HCT116 (cell line): Measurements from ENCODE around the gene RGL2. TPM values are rescaled to one million over a fixed set of nuclear protein-coding genes. Genes with fewer than 3 reads are reported as not detected.

Source experiments
- ATAC-seq: fragments of 200-7000 bp; cut with Tn5 transposase; 2 replicates; pipeline ENCODE4 v1.9.1; 2020; ENCODE audit warnings: mild to moderate bottlenecking, moderate library complexity
- BruUV-seq: library from RNA; stranded (reverse); fragments of 400-500 nt; replicated peaks from 2 replicates; lab custom pipeline; 2021; lab: Mats Ljungman, UMichigan
- CTCF ChIA-PET: fragments of 300-600 bp; sonication (Branson Sonifier 250); formaldehyde crosslinking; loops from one replicate; lab custom pipeline; 2021; ENCODE audit warnings: antibody characterized with exemption; lab: Charles Lee
- POLR2A ChIA-PET: fragments of 300-600, 350-600 bp; sonication (Branson Sonifier 250); formaldehyde crosslinking; loops from one replicate; lab custom pipeline; 2021; ENCODE audit warnings: antibody characterized with exemption; lab: Charles Lee
- RAD21 ChIA-PET, 2 experiments: fragments of 300-600 bp; sonication (Branson Sonifier 250); formaldehyde crosslinking; loops; one replicate each; lab custom pipeline; 2023; ENCODE audit warnings: low total read pairs in 2 of 2; ENCODE audit not compliant: uncharacterized antibody in 2 of 2, unreplicated experiment in 2 of 2, low non-redundant PET in 1 of 2; lab: Charles Lee
- DNase-seq: peaks from one replicate; pipeline ENCODE4 v3.0.0-alpha.2; 2010; ENCODE audit warnings: low read depth, low spot score
- H2AFZ ChIP-seq: fragments of 200-600 bp; shearing (Covaris generic), sonication (generic); 2 replicates; pipeline ENCODE4 v1.6.1; 2017; ENCODE audit warnings: low read depth, mixed run types, mixed read lengths, antibody characterized with exemption, low read length; ENCODE audit not compliant: poor library complexity, severe bottlenecking
- H3K27ac ChIP-seq: 2 replicates; pipeline ENCODE4 v1.5.1; 2012; ENCODE audit warnings: low read depth, low read length
- H3K27me3 ChIP-seq: fragments of 200-600 bp; sonication (generic); 2 replicates; pipeline ENCODE4 v1.6.1; 2016; ENCODE audit warnings: mixed run types, low read length, mixed read lengths; ENCODE audit not compliant: insufficient read depth
- H3K36me3 ChIP-seq, 2 experiments: fragments of 200-500 bp in 1 of 2; fragments of 200-600 bp in 1 of 2; sonication (Bioruptor generic) in 1 of 2; sonication (generic) in 1 of 2; 2 replicates each; pipeline versions ENCODE4 v1.5.1 to v1.6.1; 2014 to 2016; ENCODE audit warnings: low read length in 2 of 2, inconsistent platforms in 1 of 2, mixed read lengths in 1 of 2, mixed run types in 1 of 2; ENCODE audit not compliant: insufficient read depth in 2 of 2, control insufficient read depth in 1 of 2
- H3K4me1 ChIP-seq, 2 experiments: fragments of 200-600 bp in 1 of 2; sonication (generic) in 1 of 2; 2 replicates each; pipeline versions ENCODE4 v1.5.1 to v1.6.1; 2012 to 2017; ENCODE audit warnings: low read length in 2 of 2, inconsistent platforms in 1 of 2, mild to moderate bottlenecking in 1 of 2, mixed read lengths in 1 of 2, mixed run types in 1 of 2, moderate library complexity in 1 of 2; ENCODE audit not compliant: insufficient read depth in 2 of 2, control insufficient read depth in 1 of 2
- H3K4me2 ChIP-seq: fragments of 200-600 bp; sonication (generic); 2 replicates; pipeline ENCODE4 v1.6.1; 2017; ENCODE audit warnings: mixed run types, low read length, mixed read lengths
- H3K4me3 ChIP-seq, 2 experiments: fragments of 200-600 bp in 1 of 2; sonication (generic) in 1 of 2; replicated peaks in 1 of 2; 2 replicates each; pipeline ENCODE4 v1.5.1; 2011 to 2016; ENCODE audit warnings: low read length in 2 of 2, control low read depth in 1 of 2, low read depth in 1 of 2, mild to moderate bottlenecking in 1 of 2, mixed read lengths in 1 of 2, mixed run types in 1 of 2
- H3K79me2 ChIP-seq: fragments of 200-600 bp; sonication (generic); 2 replicates; pipeline ENCODE4 v1.6.1; 2017; ENCODE audit warnings: mild to moderate bottlenecking, mixed run types, low read length, moderate library complexity, mixed read lengths; ENCODE audit not compliant: insufficient read depth
- H3K9ac ChIP-seq: fragments of 200-600 bp; sonication (generic); 2 replicates; pipeline ENCODE4 v1.6.1; 2016; ENCODE audit warnings: low read length, mixed read lengths
- H3K9me2 ChIP-seq: fragments of 200-600 bp; sonication (generic), shearing (Covaris generic); 2 replicates; pipeline ENCODE4 v1.6.1; 2017; ENCODE audit warnings: mixed run types, mild to moderate bottlenecking, moderate library complexity; ENCODE audit not compliant: insufficient read depth
- H3K9me3 ChIP-seq, 2 experiments: fragments of 200-500 bp in 1 of 2; fragments of 200-600 bp in 1 of 2; sonication (Bioruptor generic) in 1 of 2; sonication (generic) in 1 of 2; 2 replicates each; pipeline ENCODE4 v1.6.1; 2014 to 2017; ENCODE audit warnings: low read length in 2 of 2, mixed read lengths in 2 of 2, inconsistent platforms in 1 of 2, low read depth in 1 of 2, mild to moderate bottlenecking in 1 of 2, mixed run types in 1 of 2, moderate library complexity in 1 of 2; ENCODE audit not compliant: control insufficient read depth in 1 of 2, insufficient read depth in 1 of 2
- H4K20me1 ChIP-seq: fragments of 200-600 bp; sonication (generic), shearing (Covaris generic); 2 replicates; pipeline ENCODE4 v1.6.1; 2017; ENCODE audit warnings: mixed run types, mild to moderate bottlenecking, moderate library complexity; ENCODE audit not compliant: insufficient read depth
- CTCF ChIP-seq, 3 experiments: fragments of 200-600 bp in 1 of 3; sonication (generic) in 1 of 3; IDR thresholded peaks in 2 of 3; conservative IDR thresholded peaks in 1 of 3; 2 replicates each; pipeline ENCODE4 v1.5.1; 2012 to 2017; ENCODE audit warnings: low read depth in 2 of 3, low read length in 2 of 3, antibody characterized with exemption in 1 of 3, borderline replicate concordance in 1 of 3, control low read depth in 1 of 3, mild to moderate bottlenecking in 1 of 3, mixed read lengths in 1 of 3, mixed run types in 1 of 3, moderate library complexity in 1 of 3; ENCODE audit not compliant: insufficient read depth in 1 of 3
- EZH2phosphoT487 ChIP-seq: fragments of 200-600 bp; IDR thresholded peaks from 2 replicates; pipeline ENCODE4 v1.6.1; 2018; ENCODE audit warnings: antibody characterized with exemption, borderline replicate concordance
- RAD21 ChIP-seq: IDR thresholded peaks from 2 replicates; pipeline ENCODE4 v1.6.1; 2012; ENCODE audit warnings: low read depth, mild to moderate bottlenecking
- intact Hi-C: fragments of 100-400 bp; cut with micrococcal nuclease; formaldehyde crosslinking; loops from 2 replicates; pipeline ENCODE4 v1.10.0; 2022
- total RNA-seq: library from RNA; stranded (reverse); gene quantifications from one replicate; pipeline ENCODE4 v1.2.1, GENCODE V29; 2021; ENCODE audit not compliant: unreplicated experiment
- TF ChIP-seq, protein P1 (sequence below): IDR thresholded peaks from 2 replicates; pipeline ENCODE4 v1.6.1; 2011; ENCODE audit warnings: mild to moderate bottlenecking, low read length, moderate library complexity; ENCODE audit not compliant: insufficient replicate concordance; ENCODE audit errors: extremely low read depth

Gene RGL2
- total RNA-seq, 1 experiment from 2014 or later, result 53.4 TPM

- DNase-seq, result no peak
- peaks cover 31% of the 10 kb centered on the region for H3K79me2 ChIP-seq
- ChIA-PET POLR2A (interaction anchor here (1.3 to 2.4 kb wide), 4 partner anchors 20 to 129 kb away, joined by 3 to 11 read pairs (median 6); no protein-coding TSS in a partner anchor), RAD21 (no interaction called here), CTCF (interaction anchor here (1.3 to 1.8 kb wide), 2 partner anchors 21 to 129 kb away, joined by 3 to 9 read pairs; partner anchors contain the start of gene RGL2)
- no TSS peak for BruUV-seq
- peaks cover 43 to 62% of the 10 kb centered on the region in 2 experiments for H3K4me1 ChIP-seq
- intact Hi-C loops, result loop anchor here (1.0 kb wide), 1 partner anchor 67 kb away; no protein-coding TSS in a partner anchor
- no peak overlapping the region for H3K4me3 ChIP-seq
- peak overlapping the region; percentile 82 for H3K27ac ChIP-seq
- H3K9me2 ChIP-seq, result no peaks in the 10 kb centered on the region
- H4K20me1 ChIP-seq, result peaks cover 20% of the 10 kb centered on the region
- no peak for ATAC-seq
- H3K27me3 ChIP-seq, result no peaks in the 10 kb centered on the region
- H3K9ac ChIP-seq, result no peak overlapping the region
- H3K4me2 ChIP-seq, result no peak overlapping the region
- H3K9me3 ChIP-seq, result no peaks in the 10 kb centered on the region
- H2AFZ ChIP-seq, result no peak overlapping the region
- peaks cover 25 to 51% of the 10 kb centered on the region in 2 experiments for H3K36me3 ChIP-seq
- no peak for TF ChIP-seq RAD21
- TF ChIP-seq, protein P1, sequence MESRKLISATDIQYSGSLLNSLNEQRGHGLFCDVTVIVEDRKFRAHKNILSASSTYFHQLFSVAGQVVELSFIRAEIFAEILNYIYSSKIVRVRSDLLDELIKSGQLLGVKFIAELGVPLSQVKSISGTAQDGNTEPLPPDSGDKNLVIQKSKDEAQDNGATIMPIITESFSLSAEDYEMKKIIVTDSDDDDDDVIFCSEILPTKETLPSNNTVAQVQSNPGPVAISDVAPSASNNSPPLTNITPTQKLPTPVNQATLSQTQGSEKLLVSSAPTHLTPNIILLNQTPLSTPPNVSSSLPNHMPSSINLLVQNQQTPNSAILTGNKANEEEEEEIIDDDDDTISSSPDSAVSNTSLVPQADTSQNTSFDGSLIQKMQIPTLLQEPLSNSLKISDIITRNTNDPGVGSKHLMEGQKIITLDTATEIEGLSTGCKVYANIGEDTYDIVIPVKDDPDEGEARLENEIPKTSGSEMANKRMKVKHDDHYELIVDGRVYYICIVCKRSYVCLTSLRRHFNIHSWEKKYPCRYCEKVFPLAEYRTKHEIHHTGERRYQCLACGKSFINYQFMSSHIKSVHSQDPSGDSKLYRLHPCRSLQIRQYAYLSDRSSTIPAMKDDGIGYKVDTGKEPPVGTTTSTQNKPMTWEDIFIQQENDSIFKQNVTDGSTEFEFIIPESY, result no peak
Measured at GRCh38 chr6:33278392-33278741, 20.4 kb downstream of the RGL2 start.

GRCh38 chr6:33277663-33278391 is 20.9 kb downstream of the RGL2 start:
- peak overlapping the region; percentile 82 for H3K27ac ChIP-seq
- intact Hi-C loops, result loop anchor here (1.0 kb wide), 1 partner anchor 67 kb away; no protein-coding TSS in a partner anchor
- ChIA-PET RAD21 (no interaction called here), CTCF (interaction anchor here (1.2 to 1.8 kb wide), 6 partner anchors 11 to 148 kb away, joined by 3 to 9 read pairs (median 6); partner anchors contain the start of genes PFDN6, RGL2, WDR46 and ZBTB22), POLR2A (interaction anchor here (0.8 to 2.4 kb wide), 9 partner anchors 11 to 132 kb away, joined by 3 to 12 read pairs (median 6); partner anchors contain the start of genes PFDN6, RGL2 and WDR46)
- no peaks in the 10 kb centered on the region for H3K27me3 ChIP-seq
- ATAC-seq (peak; percentile 9; the same call in 1 of the 2 replicates), DNase-seq (no peak)
- peak overlapping the region; percentile 86 for H3K4me2 ChIP-seq
- peaks cover 43 to 67% of the 10 kb centered on the region in 2 experiments for H3K4me1 ChIP-seq
- no peaks in the 10 kb centered on the region for H3K9me3 ChIP-seq
- H3K9ac ChIP-seq, result peak overlapping the region; percentile 98
- H3K79me2 ChIP-seq, result peaks cover 34% of the 10 kb centered on the region
- H4K20me1 ChIP-seq, result peaks cover 22% of the 10 kb centered on the region
- BruUV-seq, result no TSS peak
- no peak overlapping the region for H2AFZ ChIP-seq
- H3K4me3 ChIP-seq, result no peak overlapping the region
- TF ChIP-seq CTCF (IDR thresholded peaks at IDR 0.05 in 2 of 3, conservative IDR thresholded peaks at IDR 0.05 in 1 of 3; ENCODE audit: borderline replicate concordance in 1 of 3, insufficient read depth in 1 of 3, low read depth in 2 of 3, low read length in 2 of 3), result peak in 1 of 3 experiments; percentile 26; a peak in 1 of 6 replicates
- no peak for TF ChIP-seq EZH2phosphoT487
- H3K36me3 ChIP-seq, result peaks cover 28 to 52% of the 10 kb centered on the region in 2 experiments
- no peaks in the 10 kb centered on the region for H3K9me2 ChIP-seq
